OCI-LY3 (cell line): ENCODE results near the gene SIK3.

Experiments
- CTCF ChIP-seq: fragments of 200-600, 300-600 bp; sonication (generic); IDR thresholded peaks from 2 replicates; pipeline ENCODE4 v1.5.1; 2014; ENCODE audit warnings: antibody characterized with exemption, low read length, low read depth
- EZH2phosphoT487 ChIP-seq: fragments of 200-600 bp; shearing (Covaris generic); IDR thresholded peaks from 2 replicates; pipeline ENCODE4 v1.6.1; 2018; ENCODE audit warnings: antibody characterized with exemption, mixed run types, low read depth

DNA sequence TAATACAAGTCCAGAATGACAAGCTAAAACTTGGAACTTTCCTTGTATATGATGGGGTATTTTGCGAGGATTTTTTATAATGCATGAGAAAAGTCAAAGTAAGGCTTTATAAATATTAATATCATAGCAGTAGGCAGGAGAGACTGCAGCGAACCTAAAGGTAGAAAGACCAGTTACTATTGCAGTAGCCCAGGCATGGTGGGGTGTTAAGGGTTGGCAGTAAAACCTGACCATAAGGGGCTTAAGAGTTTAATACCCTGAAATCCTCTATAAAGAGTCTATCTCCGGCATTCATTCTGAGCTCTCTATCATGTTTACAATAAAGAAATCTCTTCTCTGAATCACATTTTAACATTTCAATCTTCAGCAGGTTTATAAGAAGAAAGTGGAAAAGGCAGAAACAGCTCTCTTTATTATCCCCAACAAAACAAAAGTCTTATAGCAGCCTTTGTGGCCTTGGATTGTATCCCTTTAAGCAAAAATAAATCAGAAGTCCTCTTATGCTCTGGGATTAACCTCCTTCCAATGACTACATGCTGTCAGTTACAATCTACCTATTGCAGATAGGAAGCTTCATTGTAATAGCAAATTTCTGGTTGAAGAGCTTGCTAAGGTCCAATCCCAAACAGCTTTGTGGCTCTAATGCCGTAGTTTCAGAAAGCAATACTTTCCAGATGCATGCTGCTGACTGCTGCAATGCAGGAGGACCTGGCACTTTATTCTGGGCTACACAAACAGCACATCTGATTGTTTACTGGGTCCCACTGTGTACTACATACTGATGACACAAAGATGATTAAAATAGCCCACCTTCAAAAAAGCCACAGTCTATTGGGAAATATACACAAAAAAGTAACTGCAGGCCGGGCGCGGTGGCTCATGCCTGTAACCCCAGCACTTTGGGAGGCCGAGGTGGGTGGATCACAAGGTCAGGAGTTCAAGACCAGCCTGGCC lies 45.8 kb downstream of the SIK3 start:
- TF ChIP-seq CTCF (no peak), EZH2phosphoT487 (no peak)
